Small intestine (tissue), 7 donors: ENCODE results near the gene CTNNA3. TPM values are rescaled to one million over a fixed set of nuclear protein-coding genes. Genes with fewer than 3 reads are reported as not detected.

Source experiments
- DNase-seq, 2 donors: peaks; one replicate each; pipeline versions ENCODE4 v3.0.0 to v3.0.0-alpha.2; 2013
- FAIRE-seq: peaks from 2 replicates; lab custom pipeline; 2012; peaks lifted over from hg19 to GRCh38; lab: Jason Lieb, UNC
- H3K27ac ChIP-seq, 3 donors: one replicate each; pipeline ENCODE4 v1.5.1; 2013; ENCODE audit warnings: low read length in 2 of 3, mild to moderate bottlenecking in 2 of 3, control low read depth in 1 of 3, inconsistent platforms in 1 of 3, low read depth in 1 of 3, moderate library complexity in 1 of 3
- H3K27me3 ChIP-seq, 3 donors: one replicate each; pipeline ENCODE4 v1.6.1; 2013; ENCODE audit warnings: low read length in 3 of 3, inconsistent platforms in 1 of 3; ENCODE audit not compliant: control insufficient read depth in 3 of 3, insufficient read depth in 3 of 3
- H3K36me3 ChIP-seq, 3 donors: one replicate each; pipeline ENCODE4 v1.6.1; 2013; ENCODE audit warnings: low read length in 3 of 3, inconsistent platforms in 1 of 3, low read depth in 1 of 3, mild to moderate bottlenecking in 1 of 3, moderate library complexity in 1 of 3; ENCODE audit not compliant: control insufficient read depth in 3 of 3, insufficient read depth in 2 of 3
- H3K4me1 ChIP-seq, 3 donors: one replicate each; pipeline ENCODE4 v1.6.1; 2013; ENCODE audit warnings: low read length in 2 of 3, inconsistent platforms in 1 of 3, low read depth in 1 of 3, mild to moderate bottlenecking in 1 of 3, moderate library complexity in 1 of 3; ENCODE audit not compliant: control insufficient read depth in 3 of 3, insufficient read depth in 2 of 3
- H3K4me3 ChIP-seq, 3 donors: one replicate each; pipeline ENCODE4 v1.5.1; 2013; ENCODE audit warnings: low read length in 3 of 3, control low read depth in 1 of 3, inconsistent platforms in 1 of 3, low read depth in 1 of 3, mild to moderate bottlenecking in 1 of 3, moderate library complexity in 1 of 3
- H3K9me3 ChIP-seq, 2 donors: one replicate each; pipeline ENCODE4 v1.6.1; 2013; ENCODE audit warnings: low read depth in 1 of 2, low read length in 1 of 2; ENCODE audit not compliant: control insufficient read depth in 2 of 2, insufficient read depth in 1 of 2
- WGBS, 3 donors: extraction: QIAGEN DNeasy Blood & Tissue Kit; methylation state at CpG; one replicate each; pipeline ENCODE4 v1.1.7; 2013; 5-methylcytosine and 5-hydroxymethylcytosine counted together
- polyA plus RNA-seq, 4 donors: library from polyadenylated mRNA; stranded (reverse) in 3 of 4; unstranded in 1 of 4; fragments of 200-250 nt in 3 of 4; fragments of 120-200 nt in 1 of 4; gene quantifications; one replicate each; pipeline versions ENCODE4 v1.2.1 to v1.2.3, GENCODE V29; 2013
- donor health status: healthy with polysubstance abuse.
- donor health status: control.
- donor health status: control.
- donor health status: Bipolar disorder and iron deficiency.
- donor health status: healthy.

Gene CTNNA3
- polyA plus RNA-seq, 4 donors, result 0.24 to 0.38 TPM; not detected in 2

DNA sequence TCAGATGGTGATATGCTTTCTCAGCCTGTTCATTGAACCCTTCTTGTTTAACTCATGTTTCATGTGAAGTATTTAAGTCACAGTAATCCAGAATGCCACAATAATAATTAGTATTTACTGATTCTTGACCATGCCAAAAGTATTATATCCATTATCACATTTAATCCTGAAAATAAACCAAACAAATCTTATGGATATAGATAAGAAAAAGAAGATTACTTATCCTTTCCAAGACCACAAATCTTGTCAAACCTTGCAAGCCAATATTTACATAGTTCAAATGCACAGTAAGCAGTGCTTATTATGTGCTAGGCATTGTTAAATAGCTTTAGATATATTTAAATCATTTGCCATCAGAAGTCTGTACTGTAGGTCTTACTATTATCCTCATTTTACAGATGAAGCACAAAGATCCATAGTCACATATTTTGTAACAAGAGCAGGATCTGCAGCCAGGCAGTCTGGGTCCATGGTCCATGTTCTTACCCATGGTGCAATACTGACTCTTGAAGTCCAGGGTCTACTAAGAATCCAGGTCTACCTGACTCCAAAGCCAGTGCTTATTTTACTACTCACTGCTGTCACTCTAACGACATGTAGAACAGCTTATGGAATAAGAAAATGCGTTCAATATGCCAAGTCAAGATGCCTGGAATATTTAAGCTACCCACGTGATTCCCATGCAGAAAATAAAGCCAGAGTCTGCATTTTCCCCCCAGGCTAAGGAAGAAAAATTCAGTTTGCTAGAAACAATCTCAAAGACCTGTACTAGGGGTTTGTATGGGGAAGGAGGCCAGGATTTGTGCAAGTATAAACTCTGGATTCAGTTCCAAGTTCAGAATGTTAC lies 1755.0 kb downstream of the CTNNA3 start:
- peak overlapping the region in 1 of 3 donors; percentile 37 for H3K27ac ChIP-seq
- peak in 1 of 2 donors; percentile 61 for DNase-seq
- H3K9me3 ChIP-seq, result no peaks in the 10 kb centered on the region
- no peaks in the 10 kb centered on the region for H3K36me3 ChIP-seq
- H3K4me3 ChIP-seq, result no peak overlapping the region
- H3K27me3 ChIP-seq, result no peaks in the 10 kb centered on the region
- no peak for FAIRE-seq
- H3K4me1 ChIP-seq, result peaks cover 0 to 10% (median 0%) of the 10 kb centered on the region in 3 donors
- WGBS, 3 donors, result 37 to 44% (median 39%) methylated on average over 3 of the region's 3 CpGs

DNA sequence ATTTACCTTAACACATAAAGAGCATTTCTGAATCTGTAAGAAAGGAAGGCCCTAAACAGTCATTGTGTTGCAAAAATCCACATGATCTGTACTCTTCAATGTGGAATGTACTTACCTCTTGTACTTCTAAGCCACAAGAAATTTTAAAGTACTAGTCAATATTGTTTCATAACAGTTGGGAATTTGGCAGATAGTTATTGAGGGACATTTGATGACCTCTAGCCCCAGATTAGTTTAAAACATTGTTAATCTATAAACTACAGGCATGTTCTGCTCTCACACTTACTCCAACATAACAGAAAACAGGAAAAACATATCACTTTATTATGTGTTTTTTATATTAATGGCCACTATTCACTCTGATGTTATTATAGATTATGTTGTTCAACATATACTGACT lies 1755.9 kb downstream of the CTNNA3 start:
- no peak for FAIRE-seq
- Histone ChIP-seq H3K4me3 (no peak overlapping the region), H3K36me3 (no peaks in the 10 kb centered on the region), H3K4me1 (peaks cover 0 to 10% (median 0%) of the 10 kb centered on the region in 3 donors), H3K27ac (no peak overlapping the region), H3K9me3 (no peaks in the 10 kb centered on the region), H3K27me3 (no peaks in the 10 kb centered on the region)
- DNase-seq, result no peak

DNA sequence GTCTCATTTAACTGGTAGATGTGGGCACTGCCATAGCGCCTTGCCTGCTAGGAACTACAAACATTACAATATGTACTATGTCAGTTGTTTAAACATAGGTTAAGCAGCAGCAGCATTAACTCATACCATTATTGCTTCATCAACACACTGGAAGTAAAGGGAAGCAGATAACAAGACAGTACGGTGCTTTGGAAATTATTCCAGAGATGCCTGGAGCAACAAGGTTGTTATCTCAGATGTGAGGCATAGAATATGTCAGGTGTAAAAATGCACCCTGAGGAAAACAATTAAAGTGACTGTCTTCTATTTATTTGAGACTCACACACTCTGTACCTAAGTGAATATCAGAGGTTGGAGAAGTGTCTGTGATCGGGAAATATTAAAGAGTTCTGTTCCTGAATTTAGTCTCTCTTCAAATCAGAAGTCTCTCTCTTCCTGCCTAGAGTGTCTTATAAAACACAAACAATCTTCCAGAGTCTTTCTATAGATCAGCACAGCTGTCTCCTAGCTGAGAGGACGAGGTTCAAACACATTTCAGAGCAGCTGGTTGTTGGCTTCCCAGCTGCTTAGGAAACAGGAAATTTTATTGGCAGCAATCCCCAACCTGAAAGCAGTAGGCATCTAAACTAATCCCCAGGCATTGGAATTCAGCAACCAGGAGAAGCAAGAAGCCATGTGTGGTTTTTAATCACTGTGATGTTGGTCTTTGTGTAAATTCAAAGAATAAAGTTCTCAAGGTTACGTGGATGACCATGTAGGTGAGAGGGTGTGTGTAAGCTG lies 1764.5 kb downstream of the CTNNA3 start:
- WGBS, 3 donors, result 50 to 62% (median 61%) methylated on average over 5 of the region's 5 CpGs
- no peaks in the 10 kb centered on the region for H3K4me1 ChIP-seq
- DNase-seq, result no peak
- no peak for FAIRE-seq
- H3K36me3 ChIP-seq, result no peaks in the 10 kb centered on the region
- no peak overlapping the region for H3K4me3 ChIP-seq
- H3K27ac ChIP-seq, result no peak overlapping the region
- no peaks in the 10 kb centered on the region for H3K27me3 ChIP-seq
- H3K9me3 ChIP-seq, result no peaks in the 10 kb centered on the region

GRCh38 chr10:65911151-65911835 lies 1784.7 kb downstream of the CTNNA3 start:
- H3K4me1 ChIP-seq, result peaks cover 0 to 10% (median 0%) of the 10 kb centered on the region in 3 donors
- no peak overlapping the region for H3K4me3 ChIP-seq
- no peaks in the 10 kb centered on the region for H3K9me3 ChIP-seq
- no peak for DNase-seq
- H3K36me3 ChIP-seq, result no peaks in the 10 kb centered on the region
- H3K27me3 ChIP-seq, result no peaks in the 10 kb centered on the region
- no peak for FAIRE-seq
- no peak overlapping the region for H3K27ac ChIP-seq
- whole genome bisulfite sequencing, 3 donors, result 19 to 48% (median 26%) methylated on average over 1 of the region's 1 CpG

GRCh38 chr10:65910209-65910608 lies 1785.8 kb downstream of the CTNNA3 start:
- Histone ChIP-seq H3K27ac (no peak overlapping the region), H3K27me3 (no peaks in the 10 kb centered on the region), H3K36me3 (no peaks in the 10 kb centered on the region), H3K9me3 (no peaks in the 10 kb centered on the region), H3K4me3 (no peak overlapping the region), H3K4me1 (peaks cover 0 to 10% (median 0%) of the 10 kb centered on the region in 3 donors)
- WGBS, 3 donors, result 20 to 48% (median 38%) methylated on average over 4 of the region's 4 CpGs
- DNase-seq (no peak), FAIRE-seq (no peak)

GRCh38 chr10:65907199-65907712 lies 1788.7 kb downstream of the CTNNA3 start:
- DNase-seq (no peak), FAIRE-seq (no peak)
- no peak overlapping the region for H3K4me3 ChIP-seq
- H3K27me3 ChIP-seq, result no peaks in the 10 kb centered on the region
- H3K27ac ChIP-seq, result no peak overlapping the region
- H3K4me1 ChIP-seq, result peaks cover 0 to 10% (median 0%) of the 10 kb centered on the region in 3 donors
- WGBS, 3 donors, result 69 to 87% (median 76%) methylated on average over 8 of the region's 8 CpGs
- no peaks in the 10 kb centered on the region for H3K9me3 ChIP-seq
- no peaks in the 10 kb centered on the region for H3K36me3 ChIP-seq

- FAIRE-seq, result no peak
- Histone ChIP-seq H3K9me3 (no peaks in the 10 kb centered on the region), H3K27ac (no peak overlapping the region), H3K4me3 (no peak overlapping the region), H3K4me1 (peaks cover 0 to 3% (median 0%) of the 10 kb centered on the region in 3 donors), H3K36me3 (no peaks in the 10 kb centered on the region), H3K27me3 (no peaks in the 10 kb centered on the region)
- WGBS, 3 donors, result 94 to 95% (median 95%) methylated on average over 4 of the region's 4 CpGs
- DNase-seq, result no peak
Measured at GRCh38 chr10:65903620-65904019, 1792.4 kb downstream of the CTNNA3 start.

GRCh38 chr10:65900271-65900670 lies 1795.7 kb downstream of the CTNNA3 start:
- Histone ChIP-seq H3K9me3 (no peaks in the 10 kb centered on the region), H3K27me3 (no peaks in the 10 kb centered on the region), H3K4me3 (no peak overlapping the region), H3K36me3 (no peaks in the 10 kb centered on the region), H3K4me1 (no peaks in the 10 kb centered on the region), H3K27ac (no peak overlapping the region)
- DNase-seq (no peak), FAIRE-seq (no peak)
- WGBS, 3 donors, result 79 to 87% (median 86%) methylated on average over 7 of the region's 7 CpGs
